Neural progenitor cell (in vitro differentiated cells): ENCODE measurements around the gene IL2RG. TPM values are rescaled to one million over a fixed set of nuclear protein-coding genes. Genes with fewer than 3 reads are reported as not detected.

Experiments used
- DNase-seq: peaks from one replicate; pipeline ENCODE4 v3.0.0-alpha.2; 2016; ENCODE audit warnings: low spot score
- H2AFZ ChIP-seq: fragments of 200-600 bp; sonication (generic); replicated peaks from 2 replicates; pipeline ENCODE4 v1.6.1; 2016; ENCODE audit warnings: antibody characterized with exemption
- H3F3A ChIP-seq: fragments of 200-600 bp; sonication (generic); 2 replicates; pipeline ENCODE4 v1.6.1; 2016; ENCODE audit warnings: antibody characterized with exemption, low read depth
- H3K27ac ChIP-seq: fragments of 200-600 bp; sonication (generic); 2 replicates; pipeline ENCODE4 v1.5.1; 2016; ENCODE audit warnings: mild to moderate bottlenecking
- H3K27me3 ChIP-seq: fragments of 200-600 bp; sonication (generic); 2 replicates; pipeline ENCODE4 v1.6.1; 2016; ENCODE audit warnings: mild to moderate bottlenecking, moderate library complexity
- H3K36me3 ChIP-seq: fragments of 200-600 bp; sonication (generic); 2 replicates; pipeline ENCODE4 v1.5.1; 2016
- H3K4me1 ChIP-seq: fragments of 200-600 bp; sonication (generic); 2 replicates; pipeline ENCODE4 v1.6.1; 2016; ENCODE audit warnings: mixed run types
- H3K4me2 ChIP-seq: fragments of 200-600 bp; sonication (generic); 2 replicates; pipeline ENCODE4 v1.6.1; 2016
- H3K4me3 ChIP-seq: fragments of 200-600 bp; sonication (generic); 2 replicates; pipeline ENCODE4 v1.5.1; 2016
- H3K79me2 ChIP-seq: fragments of 200-600 bp; sonication (generic); 2 replicates; pipeline ENCODE4 v1.6.1; 2016; ENCODE audit warnings: low read depth
- H3K9ac ChIP-seq: fragments of 200-600 bp; sonication (generic); 2 replicates; pipeline ENCODE4 v1.6.1; 2016
- H3K9me3 ChIP-seq: fragments of 200-600 bp; sonication (generic); 2 replicates; pipeline ENCODE4 v1.5.1; 2016; ENCODE audit warnings: low read depth
- H4K20me1 ChIP-seq: fragments of 200-600 bp; sonication (generic); 2 replicates; pipeline ENCODE4 v1.6.1; 2016; ENCODE audit warnings: low read depth
- H3K27ac Mint-ChIP-seq: 3 replicates; pipeline ENCODE4 v1.8.0; 2021; ENCODE audit warnings: mixed read lengths
- H3K27me3 Mint-ChIP-seq: 2 replicates; pipeline ENCODE4 v1.8.0; 2022; ENCODE audit warnings: low read depth, mild to moderate bottlenecking, inconsistent platforms, moderate library complexity, mixed read lengths; ENCODE audit not compliant: insufficient read depth
- H3K36me3 Mint-ChIP-seq: 3 replicates; pipeline ENCODE4 v1.8.0; 2021; ENCODE audit warnings: mixed read lengths
- H3K4me1 Mint-ChIP-seq: 3 replicates; pipeline ENCODE4 v1.8.0; 2021; ENCODE audit warnings: mixed read lengths
- H3K4me3 Mint-ChIP-seq: 3 replicates; pipeline ENCODE4 v1.8.0; 2021; ENCODE audit warnings: mild to moderate bottlenecking, moderate library complexity, mixed read lengths
- H3K9me3 Mint-ChIP-seq: 3 replicates; pipeline ENCODE4 v1.8.0; 2020; ENCODE audit warnings: mixed read lengths
- EZH2 ChIP-seq: fragments of 200-600 bp; sonication (generic); IDR thresholded peaks from 2 replicates; pipeline ENCODE4 v1.6.1; 2017; ENCODE audit warnings: antibody characterized with exemption, mild to moderate bottlenecking, moderate library complexity
- EZH2phosphoT487 ChIP-seq: fragments of 200-600 bp; sonication (generic); IDR thresholded peaks from 2 replicates; pipeline ENCODE4 v1.6.1; 2017; ENCODE audit warnings: antibody characterized with exemption
- total RNA-seq: library from RNA; depleted of rRNA; stranded (reverse); fragments of >200 nt; gene quantifications from 2 replicates; pipeline ENCODE4 v1.2.3, GENCODE V29; 2015; ENCODE audit warnings: low replicate concordance
- TF ChIP-seq, protein P1 (sequence below): fragments of 200-600 bp; sonication (generic); IDR thresholded peaks from 2 replicates; pipeline ENCODE4 v1.5.1; 2017; ENCODE audit warnings: antibody characterized with exemption, mild to moderate bottlenecking

The IL2RG gene
- total RNA-seq, 1 donor from 2014 or later = not detected

DNA sequence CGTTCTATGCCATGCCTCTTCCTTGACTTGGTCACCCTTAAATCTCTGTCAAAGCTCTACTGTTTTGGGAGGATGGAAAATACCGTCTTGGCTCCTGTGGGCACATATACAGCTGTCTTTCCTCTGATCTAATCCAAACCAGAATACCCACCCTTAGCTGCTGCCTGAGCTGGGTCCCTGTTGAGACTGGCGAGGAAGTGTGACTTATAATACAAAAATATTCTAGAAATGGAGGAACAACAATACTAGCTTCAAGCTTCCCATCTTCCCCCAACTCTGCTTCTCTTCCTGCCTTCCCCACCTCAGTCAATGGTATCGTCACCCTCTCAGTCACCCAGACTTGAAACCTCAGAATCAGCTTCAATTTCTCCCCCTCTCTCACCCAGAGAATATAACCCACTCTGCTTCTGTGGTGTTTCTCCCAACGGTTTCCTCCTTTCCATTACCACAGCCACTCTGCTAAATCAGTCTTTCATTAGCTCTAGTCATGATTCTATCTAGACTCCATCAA, 599 bp upstream of the IL2RG start:
- no peaks in the 10 kb centered on the region for H3K9me3 ChIP-seq
- H3K27ac ChIP-seq = no peak overlapping the region
- no peak overlapping the region for H3K4me2 ChIP-seq
- Mint-ChIP-seq H3K27me3 (peaks cover 3% of the 10 kb centered on the region), H3K9me3 (peaks cover 8% of the 10 kb centered on the region), H3K36me3 (no peaks in the 10 kb centered on the region), H3K4me3 (no peak overlapping the region), H3K27ac (no peak overlapping the region), H3K4me1 (peaks cover 8% of the 10 kb centered on the region)
- no peaks in the 10 kb centered on the region for H3F3A ChIP-seq
- no peak for DNase-seq
- peaks cover under 1% of the 10 kb centered on the region for H3K27me3 ChIP-seq
- no peak overlapping the region for H2AFZ ChIP-seq
- H3K4me1 ChIP-seq = no peaks in the 10 kb centered on the region
- H3K9ac ChIP-seq = no peak overlapping the region
- TF ChIP-seq EZH2 (no peak), EZH2phosphoT487 (no peak)
- TF ChIP-seq, protein P1, sequence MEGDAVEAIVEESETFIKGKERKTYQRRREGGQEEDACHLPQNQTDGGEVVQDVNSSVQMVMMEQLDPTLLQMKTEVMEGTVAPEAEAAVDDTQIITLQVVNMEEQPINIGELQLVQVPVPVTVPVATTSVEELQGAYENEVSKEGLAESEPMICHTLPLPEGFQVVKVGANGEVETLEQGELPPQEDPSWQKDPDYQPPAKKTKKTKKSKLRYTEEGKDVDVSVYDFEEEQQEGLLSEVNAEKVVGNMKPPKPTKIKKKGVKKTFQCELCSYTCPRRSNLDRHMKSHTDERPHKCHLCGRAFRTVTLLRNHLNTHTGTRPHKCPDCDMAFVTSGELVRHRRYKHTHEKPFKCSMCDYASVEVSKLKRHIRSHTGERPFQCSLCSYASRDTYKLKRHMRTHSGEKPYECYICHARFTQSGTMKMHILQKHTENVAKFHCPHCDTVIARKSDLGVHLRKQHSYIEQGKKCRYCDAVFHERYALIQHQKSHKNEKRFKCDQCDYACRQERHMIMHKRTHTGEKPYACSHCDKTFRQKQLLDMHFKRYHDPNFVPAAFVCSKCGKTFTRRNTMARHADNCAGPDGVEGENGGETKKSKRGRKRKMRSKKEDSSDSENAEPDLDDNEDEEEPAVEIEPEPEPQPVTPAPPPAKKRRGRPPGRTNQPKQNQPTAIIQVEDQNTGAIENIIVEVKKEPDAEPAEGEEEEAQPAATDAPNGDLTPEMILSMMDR = no peak
- no peaks in the 10 kb centered on the region for H3K36me3 ChIP-seq
- H4K20me1 ChIP-seq = no peaks in the 10 kb centered on the region
- no peaks in the 10 kb centered on the region for H3K79me2 ChIP-seq
- H3K4me3 ChIP-seq = no peak overlapping the region

DNA sequence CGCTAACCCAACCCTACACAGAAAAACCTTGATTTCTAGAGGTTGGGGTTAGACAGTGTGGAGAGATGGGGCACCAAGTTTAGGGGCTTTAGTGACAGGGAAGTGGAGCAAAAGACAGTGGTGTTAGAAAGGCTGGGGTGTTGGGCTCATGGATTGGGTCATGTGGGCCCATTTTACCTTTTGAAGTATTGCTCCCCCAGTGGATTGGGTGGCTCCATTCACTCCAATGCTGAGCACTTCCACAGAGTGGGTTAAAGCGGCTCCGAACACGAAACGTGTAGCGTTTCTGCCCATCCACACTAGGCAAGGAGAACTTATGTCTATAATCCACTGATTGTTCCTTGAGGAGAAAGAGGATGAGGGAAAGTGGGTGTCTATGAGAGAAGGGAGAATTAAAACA, 2.3 kb downstream of the IL2RG start:
- H3K4me2 ChIP-seq = no peak overlapping the region
- H3K79me2 ChIP-seq = no peaks in the 10 kb centered on the region
- no peak overlapping the region for H3K9ac ChIP-seq
- H3K9me3 ChIP-seq = no peaks in the 10 kb centered on the region
- DNase-seq = no peak
- no peak overlapping the region for H3K4me3 ChIP-seq
- Mint-ChIP-seq H3K9me3 (peaks cover 12% of the 10 kb centered on the region), H3K4me3 (no peak overlapping the region), H3K27me3 (peaks cover 5% of the 10 kb centered on the region), H3K36me3 (no peaks in the 10 kb centered on the region), H3K4me1 (peaks cover 14% of the 10 kb centered on the region), H3K27ac (no peak overlapping the region)
- H3F3A ChIP-seq = peaks cover 7% of the 10 kb centered on the region
- no peak overlapping the region for H2AFZ ChIP-seq
- H3K27me3 ChIP-seq = no peaks in the 10 kb centered on the region
- H4K20me1 ChIP-seq = no peaks in the 10 kb centered on the region
- TF ChIP-seq EZH2phosphoT487 = no peak
- TF ChIP-seq EZH2 = no peak
- TF ChIP-seq, protein P1 = no peak
- H3K4me1 ChIP-seq = peaks cover 2% of the 10 kb centered on the region
- no peaks in the 10 kb centered on the region for H3K36me3 ChIP-seq
- H3K27ac ChIP-seq = no peak overlapping the region

GRCh38 chrX:71107762-71108360, 3.5 kb downstream of the IL2RG start:
- Mint-ChIP-seq H3K4me3 (no peak overlapping the region), H3K4me1 (peaks cover 23% of the 10 kb centered on the region), H3K9me3 (peaks cover 12% of the 10 kb centered on the region), H3K36me3 (no peaks in the 10 kb centered on the region), H3K27me3 (peaks cover 2% of the 10 kb centered on the region), H3K27ac (no peak overlapping the region)
- Histone ChIP-seq H3K9ac (no peak overlapping the region), H3K9me3 (no peaks in the 10 kb centered on the region), H3F3A (peaks cover 17% of the 10 kb centered on the region), H3K27me3 (no peaks in the 10 kb centered on the region), H3K4me2 (no peak overlapping the region), H3K4me1 (peaks cover 12% of the 10 kb centered on the region), H4K20me1 (no peaks in the 10 kb centered on the region), H3K27ac (no peak overlapping the region), H3K79me2 (no peaks in the 10 kb centered on the region), H3K4me3 (no peak overlapping the region), H2AFZ (no peak overlapping the region), H3K36me3 (no peaks in the 10 kb centered on the region)
- DNase-seq = no peak
- TF ChIP-seq, protein P1 = no peak
- TF ChIP-seq EZH2 = no peak
